GM18858 (cell line): Measurements from ENCODE around the gene VAT1L.
A peak's percentile ranks its signal among the peaks of the same experiment; 100 is the strongest.
"Not testable (repeated sequence)": the region's sequence is repeated elsewhere in the genome, so short reads cannot be mapped to it uniquely, and the experiment has no call there.

Experiments
- ATAC-seq: cut with Tn5 transposase; IDR thresholded peaks from one replicate; pipeline ENCODE4 v1.9.1; 2021; ENCODE audit not compliant: unreplicated experiment

Gene VAT1L

GRCh38 chr16:77947590-77947989, 159.2 kb downstream of the VAT1L start:
- not testable (repeated sequence) for ATAC-seq

GRCh38 chr16:77948835-77949234, 160.5 kb downstream of the VAT1L start:
- ATAC-seq, result no peak

- no peak for ATAC-seq
These were observed 161.1 kb downstream of the VAT1L start for GRCh38 chr16:77949445-77949844.

- ATAC-seq, result peak; percentile 38
These were observed 163.4 kb downstream of the VAT1L start for GRCh38 chr16:77951788-77952187.

GRCh38 chr16:77955127-77955526, 166.8 kb downstream of the VAT1L start:
- ATAC-seq, result no peak

- no peak for ATAC-seq
These were observed 167.9 kb downstream of the VAT1L start for GRCh38 chr16:77956231-77956630.

- ATAC-seq, result no peak
These were observed 172.4 kb downstream of the VAT1L start for GRCh38 chr16:77960766-77961165.

GRCh38 chr16:77961814-77962213, 173.4 kb downstream of the VAT1L start:
- no peak for ATAC-seq

GRCh38 chr16:77962689-77963088, 174.3 kb downstream of the VAT1L start:
- no peak for ATAC-seq

- ATAC-seq, result no peak
These were observed 175.1 kb downstream of the VAT1L start for GRCh38 chr16:77963185-77964044.

- ATAC-seq, result no peak
These were observed 177.0 kb downstream of the VAT1L start for GRCh38 chr16:77965346-77965745.

GRCh38 chr16:77967054-77967904, 178.9 kb downstream of the VAT1L start:
- no peak for ATAC-seq

- ATAC-seq, result no peak
These were observed 181.5 kb downstream of the VAT1L start for GRCh38 chr16:77969861-77970260.

GRCh38 chr16:77970371-77970770, 182.0 kb downstream of the VAT1L start:
- no peak for ATAC-seq

GRCh38 chr16:77971306-77972061, 183.1 kb downstream of the VAT1L start:
- ATAC-seq, result no peak

- no peak for ATAC-seq
These were observed 183.7 kb downstream of the VAT1L start for GRCh38 chr16:77972062-77972392.

- no peak for ATAC-seq
These were observed 186.5 kb downstream of the VAT1L start for GRCh38 chr16:77974883-77975282.

GRCh38 chr16:77975942-77976341, 187.6 kb downstream of the VAT1L start:
- no peak for ATAC-seq

GRCh38 chr16:77977339-77977738, 189.0 kb downstream of the VAT1L start:
- no peak for ATAC-seq

GRCh38 chr16:77985111-77985510, 196.7 kb downstream of the VAT1L start:
- no peak for ATAC-seq

GRCh38 chr16:77986011-77986740, 197.8 kb downstream of the VAT1L start:
- ATAC-seq, result no peak
